IMR-90 (cell line): Measurements from ENCODE around the gene GPR183.

Experiments
- CTCF ChIP-seq: conservative IDR thresholded peaks from 2 replicates; pipeline ENCODE4 v1.5.1; 2012; ENCODE audit warnings: mild to moderate bottlenecking, low read depth, low read length, improper control_type of control experiment
- FOS ChIP-seq: fragments of 150-350 bp; IDR thresholded peaks from 2 replicates; pipeline ENCODE4 v1.6.1; 2016; ENCODE audit warnings: low read depth, low read length
- MAFK ChIP-seq: IDR thresholded peaks from 2 replicates; pipeline ENCODE4 v1.6.1; 2012; ENCODE audit warnings: low read depth, low read length, improper control_type of control experiment
- POLR2A ChIP-seq: IDR thresholded peaks from 2 replicates; pipeline ENCODE4 v1.6.1; 2012; ENCODE audit warnings: mild to moderate bottlenecking, low read depth, low read length
- SMC3 ChIP-seq: fragments of 150-350 bp; IDR thresholded peaks from 2 replicates; pipeline ENCODE4 v1.6.1; 2016; ENCODE audit warnings: low read depth, mild to moderate bottlenecking, antibody characterized with exemption, low read length, moderate library complexity
- TF ChIP-seq, protein P1 (sequence below): fragments of 150-350 bp; IDR thresholded peaks from 2 replicates; pipeline ENCODE4 v1.6.1; 2016; ENCODE audit warnings: low read depth, mild to moderate bottlenecking, low read length, moderate library complexity, borderline replicate concordance

DNA sequence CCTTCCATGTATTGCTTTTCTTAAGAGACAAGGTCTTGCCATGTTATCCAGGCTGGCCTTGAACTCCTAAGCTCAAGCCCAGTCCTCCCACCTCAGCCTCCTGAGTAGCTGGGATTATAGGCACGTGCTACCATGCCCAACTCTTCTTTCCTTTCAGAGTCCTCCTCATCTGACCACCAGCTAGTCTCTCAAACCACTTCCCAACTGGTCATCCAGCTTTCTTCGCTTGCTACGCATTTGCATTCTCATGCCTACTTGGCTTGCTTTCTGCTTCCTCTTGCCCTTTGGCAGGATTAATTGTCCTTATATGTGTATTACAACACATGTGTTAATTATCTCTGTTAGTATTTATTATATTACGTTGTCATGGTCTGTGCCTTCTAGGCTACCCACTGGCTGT, 55.3 kb downstream of the GPR183 start:
- TF ChIP-seq CTCF: no peak
- no peak for TF ChIP-seq FOS
- no peak for TF ChIP-seq SMC3
- TF ChIP-seq, protein P1, sequence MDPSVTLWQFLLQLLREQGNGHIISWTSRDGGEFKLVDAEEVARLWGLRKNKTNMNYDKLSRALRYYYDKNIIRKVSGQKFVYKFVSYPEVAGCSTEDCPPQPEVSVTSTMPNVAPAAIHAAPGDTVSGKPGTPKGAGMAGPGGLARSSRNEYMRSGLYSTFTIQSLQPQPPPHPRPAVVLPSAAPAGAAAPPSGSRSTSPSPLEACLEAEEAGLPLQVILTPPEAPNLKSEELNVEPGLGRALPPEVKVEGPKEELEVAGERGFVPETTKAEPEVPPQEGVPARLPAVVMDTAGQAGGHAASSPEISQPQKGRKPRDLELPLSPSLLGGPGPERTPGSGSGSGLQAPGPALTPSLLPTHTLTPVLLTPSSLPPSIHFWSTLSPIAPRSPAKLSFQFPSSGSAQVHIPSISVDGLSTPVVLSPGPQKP: no peak
- TF ChIP-seq POLR2A: no peak
- no peak for TF ChIP-seq MAFK
